ENCODE results near the gene MON1A. TPM values are rescaled to one million over a fixed set of nuclear protein-coding genes. Genes with fewer than 3 reads are reported as not detected.

Gene MON1A
- total and polyA plus RNA-seq, 2 of the 8 experiments (the other 6 are each of a cell fraction or from before 2014, with no cell fraction given), result 10.3 to 14.1 TPM

DNA sequence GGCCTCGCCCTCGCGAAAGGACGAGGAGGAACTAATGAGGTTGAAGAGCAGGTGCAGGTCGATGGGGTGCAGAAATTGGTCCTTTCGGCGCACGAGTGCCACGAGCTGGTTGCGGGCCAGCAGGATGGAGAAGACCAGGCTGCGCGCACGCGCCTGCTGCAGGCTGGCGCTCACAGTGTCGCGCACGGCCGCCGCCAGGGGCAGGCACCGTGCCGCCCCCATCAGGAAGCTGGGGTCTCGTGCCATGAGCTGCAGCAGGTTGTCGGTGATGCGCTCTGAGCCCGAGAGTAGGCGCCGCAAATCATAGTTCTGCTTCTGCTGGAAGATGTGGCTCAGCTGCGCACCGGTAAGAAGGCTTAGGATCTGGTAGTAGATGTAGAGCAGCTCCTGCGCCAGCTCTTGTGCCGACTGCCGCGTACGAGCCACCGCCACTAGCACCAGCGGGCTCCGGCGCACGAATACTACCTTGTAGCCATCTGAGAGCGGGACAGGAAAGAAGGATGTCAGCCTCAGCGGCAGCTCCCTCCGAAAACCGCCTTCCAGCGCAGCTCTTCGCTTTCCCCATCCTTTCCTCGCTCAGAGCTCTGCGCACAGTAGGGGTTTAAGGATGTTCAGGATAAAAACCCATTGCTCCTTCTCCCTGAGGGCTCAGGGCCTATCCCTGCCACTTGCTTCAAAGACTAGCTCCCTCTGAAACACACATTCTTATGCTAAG is 19.0 kb downstream of the MON1A start (continued):
- TF ChIP-seq MAX (IDR thresholded peaks at IDR 0.05), result peak; percentile 95
- TF ChIP-seq RAD21 (IDR thresholded peaks at IDR 0.05 in 1 of 2, conservative IDR thresholded peaks at IDR 0.05 in 1 of 2; ENCODE audit: low read depth in 2 of 2, low read length in 2 of 2), result peak; percentile 38 to 50
- TF ChIP-seq CTCF (IDR thresholded peaks at IDR 0.05; ENCODE audit: control extremely low read depth in 1 of 3, insufficient read depth in 1 of 3, low read depth in 1 of 3, low read length in 3 of 3), result peak in 2 of 3 experiments; percentile 74 to 78; a peak in 3 of 4 replicates
- TF ChIP-seq RBBP5 (IDR thresholded peaks at IDR 0.05; ENCODE audit: borderline replicate concordance, low read depth, low read length), result peak; percentile 85
- TF ChIP-seq POLR2AphosphoS5 (IDR thresholded peaks at IDR 0.05; ENCODE audit: low read depth, low read length), result peak; percentile 42; the same call in 1 of the 2 replicates
- TF ChIP-seq ASH2L (IDR thresholded peaks at IDR 0.05; ENCODE audit: low read length), result peak; percentile 60
- peak; percentile 26; the same call in 1 of the 2 replicates for TF ChIP-seq TBP (IDR thresholded peaks at IDR 0.05; ENCODE audit: low read depth, low read length)
- TF ChIP-seq NANOG (IDR thresholded peaks at IDR 0.05; ENCODE audit: insufficient read depth, low read depth, low read length, poor library complexity, severe bottlenecking), result no peak
- no peak for TF ChIP-seq MAFK (IDR thresholded peaks at IDR 0.05; ENCODE audit: low read depth, low read length)
- TF ChIP-seq EZH2 (IDR thresholded peaks at IDR 0.05; ENCODE audit: low read depth, low read length, severe bottlenecking), result peak; percentile 33
- peak; percentile 69 for TF ChIP-seq E2F6 (IDR thresholded peaks at IDR 0.05)
- peak; percentile 48; the same call in 1 of the 2 replicates for TF ChIP-seq YY1 (IDR thresholded peaks at IDR 0.05; ENCODE audit: low read depth, low read length)
- peak; percentile 29; the same call in 1 of the 2 replicates for TF ChIP-seq NRF1 (IDR thresholded peaks at IDR 0.05; ENCODE audit: low read depth, low read length)
- peak in 1 of 2 experiments; percentile 49; a peak in 2 of 3 replicates for TF ChIP-seq POLR2A (IDR thresholded peaks at IDR 0.05; ENCODE audit: control extremely low read depth in 1 of 2, low read depth in 2 of 2, low read length in 2 of 2)
